Neuronal stem cell (in vitro differentiated cells): ENCODE measurements around the gene SETD4.

Source experiments
- DNase-seq: peaks from one replicate; pipeline ENCODE4 v3.0.0-alpha.2; 2013; ENCODE audit warnings: low spot score
- H2AFZ ChIP-seq: one replicate; pipeline ENCODE4 v1.6.1; 2013; ENCODE audit warnings: mild to moderate bottlenecking, low read length, inconsistent platforms
- H2AK5ac ChIP-seq: 2 replicates; pipeline ENCODE4 v1.6.1; 2013; ENCODE audit warnings: low read depth, mild to moderate bottlenecking, inconsistent platforms, low read length, moderate library complexity, mixed read lengths
- H2BK120ac ChIP-seq: 2 replicates; pipeline ENCODE4 v1.6.1; 2013; ENCODE audit warnings: low read depth, mild to moderate bottlenecking, inconsistent platforms, low read length, moderate library complexity, mixed read lengths
- H2BK12ac ChIP-seq: one replicate; pipeline ENCODE4 v1.6.1; 2013; ENCODE audit warnings: low read length, inconsistent platforms
- H2BK15ac ChIP-seq: 2 replicates; pipeline ENCODE4 v1.6.1; 2013; ENCODE audit warnings: mild to moderate bottlenecking, low read length, inconsistent platforms, mixed read lengths
- H2BK5ac ChIP-seq: one replicate; pipeline ENCODE4 v1.6.1; 2013; ENCODE audit warnings: inconsistent platforms, mild to moderate bottlenecking, low read length, moderate library complexity
- H3K14ac ChIP-seq: one replicate; pipeline ENCODE4 v1.6.1; 2013; ENCODE audit warnings: low read length, inconsistent platforms
- H3K18ac ChIP-seq: 2 replicates; pipeline ENCODE4 v1.6.1; 2013; ENCODE audit warnings: low read length, inconsistent platforms
- H3K23ac ChIP-seq: 2 replicates; pipeline ENCODE4 v1.6.1; 2013; ENCODE audit warnings: low read depth, mild to moderate bottlenecking, mixed read lengths, low read length, inconsistent platforms; ENCODE audit not compliant: poor library complexity
- H3K27ac ChIP-seq: replicated peaks from 3 replicates; pipeline ENCODE4 v1.5.1; 2013; ENCODE audit warnings: low read length, inconsistent platforms
- H3K27me3 ChIP-seq, 3 experiments: 2 replicates each; pipeline ENCODE4 v1.6.1; 2013; ENCODE audit warnings: low read length in 3 of 3, mild to moderate bottlenecking in 2 of 3, inconsistent platforms in 1 of 3, low read depth in 1 of 3, mixed read lengths in 1 of 3, moderate library complexity in 1 of 3; ENCODE audit not compliant: control insufficient read depth in 3 of 3, insufficient read depth in 3 of 3
- H3K36me3 ChIP-seq, 2 donors: replicated peaks in 1 of 2; 2 replicates each; pipeline ENCODE4 v1.6.1; 2013; ENCODE audit warnings: low read length in 2 of 2; ENCODE audit not compliant: control insufficient read depth in 2 of 2, insufficient read depth in 2 of 2
- H3K4ac ChIP-seq: 2 replicates; pipeline ENCODE4 v1.6.1; 2013; ENCODE audit warnings: inconsistent platforms, mild to moderate bottlenecking, low read length, moderate library complexity
- H3K4me1 ChIP-seq, 2 donors: 1 replicate in 1 of 2; 2 replicates in 1 of 2; pipeline ENCODE4 v1.6.1; 2013; ENCODE audit warnings: low read length in 2 of 2, low read depth in 1 of 2; ENCODE audit not compliant: control insufficient read depth in 2 of 2, insufficient read depth in 1 of 2
- H3K4me2 ChIP-seq: one replicate; pipeline ENCODE4 v1.6.1; 2013; ENCODE audit warnings: mild to moderate bottlenecking, low read length, inconsistent platforms; ENCODE audit not compliant: insufficient read depth, poor library complexity, severe bottlenecking
- H3K4me3 ChIP-seq, 2 donors: 2 replicates each; pipeline ENCODE4 v1.5.1; 2013; ENCODE audit warnings: low read length in 2 of 2, mild to moderate bottlenecking in 2 of 2, inconsistent platforms in 1 of 2, moderate library complexity in 1 of 2
- H3K79me1 ChIP-seq: one replicate; pipeline ENCODE4 v1.6.1; 2013; ENCODE audit warnings: low read depth, mild to moderate bottlenecking, inconsistent platforms, low read length, moderate library complexity
- H3K9ac ChIP-seq: one replicate; pipeline ENCODE4 v1.6.1; 2013; ENCODE audit warnings: mild to moderate bottlenecking, low read depth, low read length, inconsistent platforms; ENCODE audit not compliant: poor library complexity
- H3K9me3 ChIP-seq, 2 donors: replicated peaks in 1 of 2; 2 replicates each; pipeline versions ENCODE3 to v1.6.1; 2013; ENCODE audit warnings: low read length in 2 of 2, mild to moderate bottlenecking in 2 of 2, inconsistent platforms in 1 of 2, low read depth in 1 of 2, mixed read lengths in 1 of 2, moderate library complexity in 1 of 2; ENCODE audit not compliant: control insufficient read depth in 2 of 2, insufficient read depth in 1 of 2
- H4K8ac ChIP-seq: one replicate; pipeline ENCODE4 v1.6.1; 2013; ENCODE audit warnings: low read depth, mild to moderate bottlenecking, inconsistent platforms, low read length, moderate library complexity
- H4K91ac ChIP-seq: one replicate; pipeline ENCODE4 v1.6.1; 2013; ENCODE audit warnings: low read length, low read depth, mild to moderate bottlenecking, inconsistent platforms; ENCODE audit not compliant: poor library complexity
- WGBS, 2 donors: extraction: QIAGEN DNeasy Blood & Tissue Kit; methylation state at CpG; one replicate each; pipeline ENCODE4 v1.1.7; 2013; ENCODE audit warnings: missing lambda C conversion rate in 2 of 2, mixed read lengths in 1 of 2; ENCODE audit not compliant: insufficient read length in 2 of 2, insufficient replicate concordance in 1 of 2; ENCODE audit errors: extremely low coverage in 2 of 2; 5-methylcytosine and 5-hydroxymethylcytosine counted together

The SETD4 gene

GRCh38 chr21:36077758-36078157 is 17.4 kb upstream of the SETD4 start:
- no peak overlapping the region for H2BK12ac ChIP-seq
- H3K36me3 ChIP-seq, result no peaks in the 10 kb centered on the region
- H2BK120ac ChIP-seq, result no peak overlapping the region
- H2AFZ ChIP-seq, result no peak overlapping the region
- H2AK5ac ChIP-seq, result no peak overlapping the region
- H4K8ac ChIP-seq, result no peak overlapping the region
- no peak overlapping the region for H4K91ac ChIP-seq
- no peak overlapping the region for H2BK5ac ChIP-seq
- no peak overlapping the region for H3K9ac ChIP-seq
- H3K79me1 ChIP-seq, result no peaks in the 10 kb centered on the region
- peaks cover 0 to 30% (median 0%) of the 10 kb centered on the region in 3 experiments for H3K27me3 ChIP-seq
- H3K4me2 ChIP-seq, result no peak overlapping the region
- no peaks in the 10 kb centered on the region for H3K9me3 ChIP-seq
- no peak overlapping the region for H3K14ac ChIP-seq
- DNase-seq, result no peak
- H3K4me1 ChIP-seq, result no peaks in the 10 kb centered on the region
- H3K18ac ChIP-seq, result no peak overlapping the region
- H3K23ac ChIP-seq, result peak overlapping the region; percentile 13
- WGBS, 2 donors, result no CpG with 5 or more reads among the region's 9 CpGs
- H3K27ac ChIP-seq, result no peak overlapping the region
- no peak overlapping the region for H3K4me3 ChIP-seq
- H2BK15ac ChIP-seq, result no peak overlapping the region
- H3K4ac ChIP-seq, result no peak overlapping the region

DNA sequence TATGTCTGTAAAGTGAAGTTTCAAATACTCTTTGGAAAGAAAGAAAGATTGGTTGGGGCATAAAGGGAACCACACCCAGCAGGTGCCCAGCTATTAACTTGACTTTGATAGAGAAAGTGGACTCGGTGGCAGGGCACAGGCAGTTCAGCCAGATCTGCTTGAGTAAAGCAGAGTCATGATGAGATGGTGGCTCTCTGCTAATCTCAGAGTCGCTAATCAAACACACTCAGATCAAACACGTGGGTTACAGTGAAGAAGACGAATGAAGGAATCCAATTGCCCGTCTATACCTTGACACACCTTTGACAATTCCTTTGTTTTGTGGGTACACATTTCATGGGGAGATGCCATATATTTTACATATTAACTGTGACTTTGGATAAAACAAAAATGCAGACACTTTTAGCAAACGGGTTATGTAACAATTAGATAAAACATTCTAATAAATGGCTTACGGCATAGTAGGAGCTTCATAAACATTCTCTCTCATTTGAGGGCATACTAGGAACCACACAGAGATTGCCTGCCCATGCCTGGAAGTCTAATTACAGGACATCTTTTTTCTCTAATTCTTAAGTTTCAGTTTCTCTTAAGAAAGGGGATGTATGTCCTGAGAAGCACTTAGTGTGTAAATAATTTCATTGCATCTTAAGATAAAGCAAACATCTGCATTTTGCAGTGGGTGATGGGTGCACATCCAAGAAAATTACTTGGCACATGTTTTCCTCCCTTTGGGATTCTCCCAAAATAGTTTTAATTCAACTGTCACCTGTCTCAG is 16.7 kb upstream of the SETD4 start:
- Histone ChIP-seq H2AK5ac (no peak overlapping the region), H3K18ac (no peak overlapping the region), H4K91ac (no peak overlapping the region), H3K27ac (no peak overlapping the region), H3K9me3 (no peaks in the 10 kb centered on the region), H2AFZ (no peak overlapping the region), H3K4ac (no peak overlapping the region), H2BK120ac (no peak overlapping the region), H3K36me3 (no peaks in the 10 kb centered on the region), H3K4me2 (no peak overlapping the region), H3K79me1 (no peaks in the 10 kb centered on the region), H2BK5ac (no peak overlapping the region), H3K9ac (no peak overlapping the region), H4K8ac (no peak overlapping the region), H3K4me3 (no peak overlapping the region), H3K27me3 (peaks cover 0 to 35% (median 0%) of the 10 kb centered on the region in 3 experiments), H2BK12ac (no peak overlapping the region), H3K14ac (no peak overlapping the region), H2BK15ac (no peak overlapping the region), H3K4me1 (no peaks in the 10 kb centered on the region), H3K23ac (no peak overlapping the region)
- WGBS, 2 donors, result no CpG with 5 or more reads among the region's 7 CpGs
- no peak for DNase-seq

GRCh38 chr21:36075953-36076352 is 15.6 kb upstream of the SETD4 start:
- H3K9ac ChIP-seq, result no peak overlapping the region
- DNase-seq, result no peak
- no CpG with 5 or more reads among the region's 5 CpGs for WGBS, 2 donors

GRCh38 chr21:36075171-36075570 is 14.8 kb upstream of the SETD4 start:
- Histone ChIP-seq H3K36me3 (no peaks in the 10 kb centered on the region), H3K4me1 (no peaks in the 10 kb centered on the region), H3K9me3 (no peaks in the 10 kb centered on the region), H2BK15ac (no peak overlapping the region), H2AFZ (no peak overlapping the region), H2BK120ac (no peak overlapping the region), H3K9ac (no peak overlapping the region), H3K27ac (no peak overlapping the region), H2BK5ac (no peak overlapping the region), H3K18ac (no peak overlapping the region), H2BK12ac (no peak overlapping the region), H3K4ac (no peak overlapping the region), H3K4me3 (no peak overlapping the region), H3K27me3 (peaks cover 0 to 44% (median 0%) of the 10 kb centered on the region in 3 experiments), H3K79me1 (no peaks in the 10 kb centered on the region), H2AK5ac (no peak overlapping the region), H4K91ac (no peak overlapping the region), H3K14ac (no peak overlapping the region), H4K8ac (no peak overlapping the region), H3K23ac (no peak overlapping the region), H3K4me2 (no peak overlapping the region)
- DNase-seq, result no peak
- no CpG with 5 or more reads among the region's 3 CpGs for WGBS, 2 donors

More at GRCh38 chr21:36075953-36076352, 15.6 kb upstream of the SETD4 start:
- H3K4me2 ChIP-seq, result no peak overlapping the region
- H2AK5ac ChIP-seq, result no peak overlapping the region
- H3K79me1 ChIP-seq, result no peaks in the 10 kb centered on the region
- no peaks in the 10 kb centered on the region for H3K4me1 ChIP-seq
- H3K14ac ChIP-seq, result no peak overlapping the region
- H3K4ac ChIP-seq, result no peak overlapping the region
- no peak overlapping the region for H3K27ac ChIP-seq
- no peak overlapping the region for H2BK120ac ChIP-seq
- no peak overlapping the region for H3K23ac ChIP-seq
- no peak overlapping the region for H4K91ac ChIP-seq
- H2BK5ac ChIP-seq, result no peak overlapping the region
- H2BK12ac ChIP-seq, result no peak overlapping the region
- H3K4me3 ChIP-seq, result no peak overlapping the region
- no peak overlapping the region for H3K18ac ChIP-seq
- no peak overlapping the region for H2BK15ac ChIP-seq
- H3K27me3 ChIP-seq, result peaks cover 0 to 38% (median 0%) of the 10 kb centered on the region in 3 experiments
- H4K8ac ChIP-seq, result no peak overlapping the region
- no peaks in the 10 kb centered on the region for H3K36me3 ChIP-seq
- no peak overlapping the region for H2AFZ ChIP-seq
- no peaks in the 10 kb centered on the region for H3K9me3 ChIP-seq
